Frontal cortex (tissue), 4 donors: ENCODE results near the gene SLC36A1. TPM values are rescaled to one million over a fixed set of nuclear protein-coding genes. Genes with fewer than 3 reads are reported as not detected.

Experiments used
- DNase-seq, 2 donors: peaks; one replicate each; pipeline ENCODE4 v3.0.0; 2012; ENCODE audit warnings: low spot score in 2 of 2
- FAIRE-seq: peaks from 2 replicates; lab custom pipeline; 2012; peaks lifted over from hg19 to GRCh38; lab: Jason Lieb, UNC
- small RNA-seq: library from RNA; depleted of rRNA; stranded (forward); fragments of <200 nt; gene quantifications from one replicate; pipeline ENCODE3, GENCODE V24; 2014
- total RNA-seq: library from RNA; depleted of rRNA; stranded (reverse); fragments of >200 nt; gene quantifications from one replicate; pipeline ENCODE4 v1.2.3, GENCODE V29; 2014
- donor health status: control.
- donor health status: control.
- donor health status: control.

Gene SLC36A1
- total RNA-seq, 1 donor from 2014 or later: 19.2 TPM

DNA sequence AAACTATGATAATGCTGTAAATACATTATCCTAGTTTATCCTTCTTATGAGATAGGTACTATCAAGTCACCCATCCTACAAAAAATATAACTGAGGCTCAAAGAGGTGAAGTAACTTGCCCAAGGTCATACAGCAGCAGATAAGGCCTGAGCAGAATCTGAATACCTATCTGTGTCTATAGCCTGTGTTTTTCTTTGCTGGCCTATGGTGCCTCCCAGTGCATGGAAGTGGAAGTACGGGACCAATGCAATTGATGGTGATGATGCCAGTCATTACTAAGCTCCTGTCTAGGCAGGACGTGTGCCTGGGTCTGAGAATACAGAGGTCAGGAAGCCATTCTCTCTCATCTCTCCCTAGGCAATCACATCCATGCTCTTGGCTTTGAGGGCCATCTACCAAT lies 75.9 kb downstream of the SLC36A1 start:
- DNase-seq (peak in 1 of 2 donors; percentile 38), FAIRE-seq (no peak)

DNA sequence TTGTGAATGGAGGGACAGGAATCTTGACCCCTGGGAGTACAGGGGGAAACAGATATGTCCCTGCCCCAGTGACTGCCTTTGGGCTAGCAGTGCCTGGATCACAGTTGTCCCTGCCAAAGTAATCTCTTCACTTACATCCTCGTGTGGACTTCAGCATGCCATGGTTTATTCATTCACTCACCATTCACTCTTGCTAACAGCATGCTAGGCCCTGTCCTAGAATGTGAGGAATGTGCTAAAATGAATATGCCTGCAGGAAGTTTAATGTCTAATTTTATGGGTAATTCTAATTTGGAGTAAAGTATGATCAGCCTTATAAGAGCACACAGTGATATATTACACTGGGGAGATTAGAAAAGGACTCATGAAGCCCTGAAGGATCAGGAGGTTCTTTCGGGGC lies 80.8 kb downstream of the SLC36A1 start:
- DNase-seq (no peak), FAIRE-seq (no peak)

DNA sequence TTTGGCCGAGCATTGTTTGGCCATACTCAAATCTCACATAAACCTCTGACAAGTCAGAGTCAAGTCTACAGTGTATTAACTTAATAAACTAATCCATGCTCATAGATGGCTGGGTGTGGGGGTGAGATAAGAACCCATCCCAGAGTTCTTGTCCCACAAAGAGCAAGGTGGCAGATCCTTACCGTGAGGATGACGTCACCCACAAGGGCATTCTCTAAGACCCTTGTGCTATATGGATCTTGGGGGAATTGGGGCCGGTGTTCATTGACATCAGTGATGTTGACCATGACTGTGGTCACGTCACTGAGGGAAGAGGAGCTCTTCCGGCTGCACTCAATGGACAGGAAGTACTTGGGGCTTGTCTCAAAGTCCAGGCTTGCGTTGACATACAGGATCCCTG lies 81.6 kb downstream of the SLC36A1 start:
- DNase-seq (no peak), FAIRE-seq (no peak)

DNA sequence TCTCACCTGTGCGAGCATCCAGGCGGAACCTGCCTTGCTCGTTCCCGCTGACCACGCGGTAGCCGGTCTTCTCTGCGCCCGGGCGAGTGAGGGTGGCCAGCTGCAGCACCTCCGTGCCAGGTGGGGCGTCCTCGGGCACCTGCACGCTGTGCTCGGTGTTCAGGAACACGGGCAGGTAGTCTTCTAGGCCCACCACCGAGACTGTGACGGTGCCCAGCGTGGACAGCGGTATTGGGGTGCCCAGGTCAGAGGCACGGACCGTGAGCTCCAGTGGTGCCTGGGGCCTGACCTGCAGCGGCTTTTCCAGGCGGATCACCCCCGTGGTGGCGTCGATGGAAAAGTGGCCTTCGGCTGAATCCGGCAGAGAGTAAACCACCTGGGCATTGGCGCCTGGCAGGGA lies 84.2 kb downstream of the SLC36A1 start:
- FAIRE-seq: no peak
- no peak for DNase-seq

DNA sequence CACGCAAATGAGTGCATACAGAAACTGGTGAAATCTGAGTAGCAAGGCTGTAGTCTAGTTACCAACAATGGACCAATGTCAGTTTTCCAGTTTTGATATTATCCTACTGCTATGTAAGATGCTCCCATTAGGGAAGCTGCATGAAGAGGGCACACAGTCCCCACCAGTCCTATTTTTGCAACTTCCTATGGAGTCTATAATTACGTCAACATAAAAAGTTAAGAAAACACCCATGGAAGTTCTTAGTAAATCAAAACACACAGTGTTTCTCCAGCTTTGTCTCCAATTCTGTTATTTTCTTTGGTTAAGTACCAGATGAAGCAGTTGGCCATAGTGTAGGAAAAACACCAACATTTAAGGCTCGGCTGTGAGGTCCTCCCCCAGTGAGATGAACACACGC lies 85.0 kb downstream of the SLC36A1 start:
- FAIRE-seq: no peak
- DNase-seq: no peak

DNA sequence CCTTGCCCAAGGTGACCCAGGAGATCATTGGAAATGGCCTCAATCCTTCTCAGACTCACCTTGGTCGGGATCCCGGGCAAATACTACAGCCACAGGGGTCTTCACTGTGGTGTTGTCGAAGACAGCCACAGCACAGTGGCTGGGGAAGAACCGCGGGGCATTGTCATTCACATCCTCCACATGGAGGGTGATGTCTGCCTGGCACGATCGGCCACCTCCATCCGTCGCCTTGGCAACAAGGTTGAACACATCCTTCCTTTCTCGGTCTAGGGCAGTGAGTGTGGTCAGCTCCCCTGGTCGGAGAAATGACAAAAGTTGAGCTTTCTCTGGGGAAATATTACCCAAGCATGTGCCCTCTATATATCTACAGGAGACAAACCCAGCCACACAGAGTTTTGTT lies 86.9 kb downstream of the SLC36A1 start:
- DNase-seq (no peak), FAIRE-seq (no peak)

DNA sequence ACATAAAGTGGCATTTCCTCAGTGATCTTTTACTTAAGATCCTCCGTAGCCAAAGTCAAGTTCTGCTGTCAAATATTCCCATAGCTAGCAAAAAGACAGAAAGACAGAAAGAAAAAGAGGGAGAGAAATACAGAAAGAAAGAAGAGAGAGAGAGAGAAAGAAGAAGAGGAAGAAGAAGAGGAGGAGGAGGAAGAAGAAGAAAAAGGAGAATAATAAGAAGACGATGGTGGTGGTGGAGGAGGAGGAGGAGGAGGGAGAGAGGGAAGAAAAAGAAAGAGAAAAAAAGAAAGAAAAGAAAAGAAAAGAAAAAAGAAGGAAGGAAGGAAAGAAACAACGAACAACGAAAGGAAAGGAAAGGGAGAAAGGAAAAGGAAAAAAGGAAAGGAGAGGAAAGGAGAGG lies 89.6 kb downstream of the SLC36A1 start:
- DNase-seq: no peak
- no peak for FAIRE-seq

DNA sequence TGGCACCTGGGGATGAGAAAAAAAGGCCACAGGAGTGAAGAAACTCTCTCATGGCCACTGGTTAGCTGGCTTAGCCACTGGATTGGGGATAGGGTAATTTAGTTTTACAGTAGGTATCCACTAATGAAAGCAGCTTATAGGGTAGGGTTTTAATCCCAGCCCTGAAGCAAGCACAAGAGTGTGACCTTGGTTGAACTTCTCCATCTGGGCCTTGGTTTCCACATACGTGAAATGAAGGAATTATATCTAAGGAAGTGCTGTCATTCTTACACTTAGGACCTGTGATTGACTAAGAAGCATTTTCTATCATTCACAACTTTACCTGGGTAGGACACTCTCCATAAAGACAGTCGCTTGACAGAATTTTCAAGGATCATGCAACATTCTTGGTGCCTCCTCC lies 94.2 kb downstream of the SLC36A1 start:
- DNase-seq (no peak), FAIRE-seq (no peak)

Small RNA genes lying within 50 kb of the gene (small RNA-seq; reads per million reads assigned to genes)
- not detected for gene MIR6499
- not detected for gene RNA5SP197

Other genes starting within 250 kb of the SLC36A1 start
- 0.41 TPM for gene CCDC69, start 223.5 kb upstream of the SLC36A1 start, total RNA-seq
- 7.3 TPM for gene GM2A, start 194.4 kb upstream of the SLC36A1 start, total RNA-seq
- gene SLC36A3, start 143.8 kb upstream of the SLC36A1 start, total RNA-seq: not detected
- gene SLC36A2, start 100.0 kb upstream of the SLC36A1 start, total RNA-seq: not detected
- 3.3 TPM for gene FAT2, start 143.7 kb downstream of the SLC36A1 start, total RNA-seq
- 74.6 TPM for gene SPARC, start 239.3 kb downstream of the SLC36A1 start, total RNA-seq